Heart left ventricle (tissue), 13 donors: Measurements from ENCODE around the gene RFX6.

Experiments used
- CTCF ChIP-seq, 12 donors: fragments of 200-600 bp; sonication (generic) in 4 of 12; IDR thresholded peaks; one replicate each; pipeline versions ENCODE4 v1.5.0 to v1.8.0; 2018 to 2022; ENCODE audit warnings: antibody characterized with exemption in 12 of 12, mild to moderate bottlenecking in 5 of 12
- POLR2A ChIP-seq, 2 donors: fragments of 450-650 bp; IDR thresholded peaks; one replicate each; pipeline ENCODE4 v1.6.1; 2017; ENCODE audit warnings: antibody characterized with exemption in 2 of 2, mild to moderate bottlenecking in 2 of 2, moderate library complexity in 2 of 2
- donor health status: ischemic (EF 13 %, LVEDD 7.1; RV severe dilation, severe dysfunction).
- donor health status: DM: no; HTN: yes; CAD: no.
- donor health status: DM: no; HTN: no; CAD: no.
- donor health status: ischemic (EF 25% LVEDD 6.9; RV normal size, moderate dysfunction).
- donor health status: ischemic (EF 25% LVEDD 5.7; RV mildly dilated, moderate dysfunction).
- donor health status: ischemic (EF 35%, LVEDD 5.7; RV mildly dilated, moderate dysfunction).
- donor health status: nonischemic (EF 11% LVEDD 7.7; RV severe dilation, severe dysfunction).
- donor health status: DM: yes; HTN: yes; CAD: no.
- donor health status: PGD.
- donor health status: ischemic (EF 29% LVEDD 5.4; RV normal size, mild dysfunction).
- donor health status: nonischemic (EF 23%, LVEDD 6.1; RV moderate dilation, normal function).

GRCh38 chr6:116955773-116956172 lies 78.7 kb downstream of the RFX6 start:
- no peak for TF ChIP-seq CTCF (IDR thresholded peaks at IDR 0.05)
- no peak for TF ChIP-seq POLR2A (IDR thresholded peaks at IDR 0.05)
